Loucy (cell line): Measurements from ENCODE around the gene RPP14.

Experiments
- H2AFZ ChIP-seq: fragments of 200-600 bp; sonication (generic); 2 replicates; pipeline ENCODE4 v1.6.0; 2016; ENCODE audit warnings: antibody characterized with exemption, mild to moderate bottlenecking, low read length, moderate library complexity
- H3F3A ChIP-seq: fragments of 200-600 bp; 2 replicates; pipeline ENCODE4 v1.6.0; 2016; ENCODE audit warnings: antibody characterized with exemption, low read depth, mild to moderate bottlenecking
- H3K27me3 ChIP-seq: fragments of 200-600 bp; sonication (generic); 2 replicates; pipeline ENCODE4 v1.6.1; 2014; ENCODE audit warnings: low read length, mild to moderate bottlenecking; ENCODE audit not compliant: insufficient read depth, poor library complexity, severe bottlenecking
- H3K36me3 ChIP-seq: fragments of 200-600 bp; sonication (generic); 2 replicates; pipeline ENCODE4 v1.6.1; 2016; ENCODE audit warnings: low read length; ENCODE audit not compliant: insufficient read depth
- H3K4me1 ChIP-seq: fragments of 200-600 bp; sonication (generic); 2 replicates; pipeline ENCODE4 v1.5.1; 2014; ENCODE audit warnings: low read length, mild to moderate bottlenecking; ENCODE audit not compliant: insufficient read depth, poor library complexity, severe bottlenecking
- H3K4me2 ChIP-seq: fragments of 200-600 bp; sonication (generic); 2 replicates; pipeline ENCODE4 v1.6.0; 2014; ENCODE audit warnings: antibody characterized with exemption, low read length, low read depth, mild to moderate bottlenecking; ENCODE audit not compliant: poor library complexity, severe bottlenecking
- H3K4me3 ChIP-seq: fragments of 200-600 bp; sonication (generic); 2 replicates; pipeline ENCODE4 v1.5.1; 2014; ENCODE audit warnings: low read length, mild to moderate bottlenecking, mixed read lengths; ENCODE audit not compliant: poor library complexity, severe bottlenecking
- H3K79me2 ChIP-seq: fragments of 200-600 bp; sonication (generic); 2 replicates; pipeline ENCODE4 v1.6.1; 2014; ENCODE audit warnings: low read length; ENCODE audit not compliant: insufficient read depth
- H3K9ac ChIP-seq: fragments of 200-600 bp; sonication (generic); 2 replicates; pipeline ENCODE4 v1.6.0; 2014; ENCODE audit warnings: mild to moderate bottlenecking, low read depth, low read length, moderate library complexity; ENCODE audit not compliant: poor library complexity, severe bottlenecking
- H3K9me2 ChIP-seq: fragments of 200-600 bp; sonication (generic); replicated peaks from 2 replicates; pipeline ENCODE4 v1.6.1; 2016; ENCODE audit warnings: low read depth, low read length, mixed read lengths
- H3K9me3 ChIP-seq: fragments of 200-600 bp; sonication (generic); 2 replicates; pipeline ENCODE4 v1.6.1; 2014; ENCODE audit warnings: mild to moderate bottlenecking, antibody characterized with exemption, low read length, low read depth; ENCODE audit not compliant: insufficient read depth
- H4K20me1 ChIP-seq: fragments of 200-600 bp; sonication (generic); 2 replicates; pipeline ENCODE4 v1.6.0; 2014; ENCODE audit warnings: antibody characterized with exemption, low read length, mild to moderate bottlenecking; ENCODE audit not compliant: insufficient read depth, poor library complexity, severe bottlenecking
- EZH2phosphoT487 ChIP-seq: fragments of 200-600 bp; IDR thresholded peaks from 2 replicates; pipeline ENCODE4 v1.6.1; 2018; ENCODE audit warnings: antibody characterized with exemption, mild to moderate bottlenecking, moderate library complexity, borderline replicate concordance
- TF ChIP-seq, protein P1 (sequence below): fragments of 200-600 bp; sonication (generic); conservative IDR thresholded peaks from 2 replicates; pipeline ENCODE4 v1.5.1; 2014; ENCODE audit warnings: mild to moderate bottlenecking, antibody characterized with exemption, low read length

RPP14 gene

GRCh38 chr3:58345457-58345856, 39.4 kb downstream of the RPP14 start:
- H3K4me3 ChIP-seq, result no peak overlapping the region
- no peaks in the 10 kb centered on the region for H4K20me1 ChIP-seq
- no peak overlapping the region for H2AFZ ChIP-seq
- no peaks in the 10 kb centered on the region for H3K27me3 ChIP-seq
- TF ChIP-seq, protein P1, sequence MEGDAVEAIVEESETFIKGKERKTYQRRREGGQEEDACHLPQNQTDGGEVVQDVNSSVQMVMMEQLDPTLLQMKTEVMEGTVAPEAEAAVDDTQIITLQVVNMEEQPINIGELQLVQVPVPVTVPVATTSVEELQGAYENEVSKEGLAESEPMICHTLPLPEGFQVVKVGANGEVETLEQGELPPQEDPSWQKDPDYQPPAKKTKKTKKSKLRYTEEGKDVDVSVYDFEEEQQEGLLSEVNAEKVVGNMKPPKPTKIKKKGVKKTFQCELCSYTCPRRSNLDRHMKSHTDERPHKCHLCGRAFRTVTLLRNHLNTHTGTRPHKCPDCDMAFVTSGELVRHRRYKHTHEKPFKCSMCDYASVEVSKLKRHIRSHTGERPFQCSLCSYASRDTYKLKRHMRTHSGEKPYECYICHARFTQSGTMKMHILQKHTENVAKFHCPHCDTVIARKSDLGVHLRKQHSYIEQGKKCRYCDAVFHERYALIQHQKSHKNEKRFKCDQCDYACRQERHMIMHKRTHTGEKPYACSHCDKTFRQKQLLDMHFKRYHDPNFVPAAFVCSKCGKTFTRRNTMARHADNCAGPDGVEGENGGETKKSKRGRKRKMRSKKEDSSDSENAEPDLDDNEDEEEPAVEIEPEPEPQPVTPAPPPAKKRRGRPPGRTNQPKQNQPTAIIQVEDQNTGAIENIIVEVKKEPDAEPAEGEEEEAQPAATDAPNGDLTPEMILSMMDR, result no peak
- TF ChIP-seq EZH2phosphoT487, result no peak
- H3F3A ChIP-seq, result peaks cover 9% of the 10 kb centered on the region; the same call in 1 of the 2 replicates
- peaks cover 6% of the 10 kb centered on the region; the same call in 1 of the 2 replicates for H3K36me3 ChIP-seq
- H3K9me2 ChIP-seq, result no peaks in the 10 kb centered on the region
- no peaks in the 10 kb centered on the region for H3K9me3 ChIP-seq
- H3K9ac ChIP-seq, result peak overlapping the region; percentile 19
- peaks cover 68% of the 10 kb centered on the region for H3K79me2 ChIP-seq
- H3K4me1 ChIP-seq, result peaks cover 70% of the 10 kb centered on the region
- peak overlapping the region; percentile 27 for H3K4me2 ChIP-seq

- Histone ChIP-seq H3F3A (peaks cover 11% of the 10 kb centered on the region; the same call in 1 of the 2 replicates), H3K27me3 (no peaks in the 10 kb centered on the region), H3K9ac (peak overlapping the region; percentile 19), H3K4me1 (peaks cover 70% of the 10 kb centered on the region), H3K79me2 (peaks cover 68% of the 10 kb centered on the region), H3K4me2 (peak overlapping the region; percentile 27), H2AFZ (no peak overlapping the region), H4K20me1 (no peaks in the 10 kb centered on the region), H3K4me3 (no peak overlapping the region), H3K36me3 (peaks cover 6% of the 10 kb centered on the region; the same call in 1 of the 2 replicates), H3K9me3 (no peaks in the 10 kb centered on the region), H3K9me2 (no peaks in the 10 kb centered on the region)
- no peak for TF ChIP-seq EZH2phosphoT487
- TF ChIP-seq, protein P1, result no peak
These were observed 40.3 kb downstream of the RPP14 start for GRCh38 chr3:58346368-58346767.

GRCh38 chr3:58347984-58348383, 41.9 kb downstream of the RPP14 start:
- TF ChIP-seq EZH2phosphoT487, result no peak
- TF ChIP-seq, protein P1, result no peak
- Histone ChIP-seq H3K4me3 (no peak overlapping the region), H3F3A (peaks cover 15% of the 10 kb centered on the region; the same call in 1 of the 2 replicates), H4K20me1 (no peaks in the 10 kb centered on the region), H3K9me3 (no peaks in the 10 kb centered on the region), H3K4me2 (no peak overlapping the region), H2AFZ (no peak overlapping the region), H3K9ac (no peak overlapping the region), H3K27me3 (no peaks in the 10 kb centered on the region), H3K4me1 (peaks cover 74% of the 10 kb centered on the region), H3K9me2 (no peaks in the 10 kb centered on the region), H3K79me2 (peaks cover 77% of the 10 kb centered on the region), H3K36me3 (peaks cover 6% of the 10 kb centered on the region; the same call in 1 of the 2 replicates)
